SKM-1 treated with dmso at 0.1 percent for 144 hours (cell line): ENCODE results near the gene SMYD1.

ENCODE experiments used
- DNase-seq: peaks from one replicate; lab custom pipeline; 2025; ENCODE audit not compliant: unreplicated experiment; lab: John Stamatoyannopoulos, UW

The SMYD1 gene

DNA sequence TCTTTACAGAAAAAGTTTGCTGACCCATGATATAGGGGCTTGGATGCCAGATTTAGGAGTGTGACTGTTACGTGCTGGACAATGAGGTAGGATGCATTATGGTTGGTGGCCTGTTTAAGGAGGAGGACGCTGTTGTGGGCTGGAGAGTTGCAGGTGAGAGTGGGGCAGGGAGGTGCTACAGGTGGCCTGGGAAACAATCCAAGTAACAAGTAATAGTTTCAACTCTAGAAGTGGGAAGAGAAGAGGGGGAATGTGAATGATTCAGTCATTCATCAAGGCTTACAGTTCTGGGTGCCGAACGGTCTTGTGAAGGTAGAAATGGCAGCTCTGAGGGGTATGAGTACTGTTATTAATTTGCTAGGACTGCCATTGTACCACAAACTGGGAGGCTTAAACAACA lies 54.1 kb downstream of the SMYD1 start:
- no peak for DNase-seq

DNA sequence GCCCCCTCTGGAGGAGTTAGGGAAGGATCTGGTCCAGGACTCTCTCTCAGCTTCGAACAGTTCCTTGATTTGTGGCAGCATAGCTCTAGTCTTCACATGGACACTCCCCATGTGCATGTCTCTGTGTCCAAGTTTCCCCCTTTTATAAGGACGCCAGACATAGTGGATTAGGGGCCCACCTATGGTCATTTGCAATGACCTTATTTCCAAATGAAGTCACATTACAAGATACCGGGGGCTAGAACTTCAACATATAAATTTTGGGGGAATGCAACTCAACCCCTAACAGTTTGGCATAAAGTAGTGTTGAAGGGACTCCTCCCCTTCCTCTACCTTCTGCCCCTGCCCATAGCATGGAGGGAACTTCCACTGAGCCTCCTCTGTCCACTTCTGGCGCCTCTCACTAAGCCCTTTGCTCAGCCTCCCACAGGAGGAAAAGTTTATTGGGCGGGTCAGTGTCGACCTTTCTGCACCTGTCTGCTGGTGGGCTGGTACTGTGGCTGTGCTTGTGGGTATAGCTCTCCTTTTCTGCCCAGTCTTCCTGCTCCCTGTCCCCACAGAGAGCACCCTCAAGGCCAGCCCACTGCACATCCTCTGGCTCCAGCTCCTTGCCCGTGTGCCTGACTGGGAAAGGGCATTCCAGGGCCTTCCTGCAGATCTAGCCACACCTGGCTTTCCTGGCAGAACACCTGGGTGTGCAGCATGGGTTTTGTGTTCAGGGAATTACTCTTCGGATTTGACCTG lies 54.7 kb downstream of the SMYD1 start:
- no peak for DNase-seq

GRCh38 chr2:88123164-88123974 lies 55.7 kb downstream of the SMYD1 start:
- DNase-seq, result no peak

GRCh38 chr2:88123975-88124917 lies 56.6 kb downstream of the SMYD1 start:
- no peak for DNase-seq

GRCh38 chr2:88125344-88125923 lies 57.8 kb downstream of the SMYD1 start:
- DNase-seq, result no peak

DNA sequence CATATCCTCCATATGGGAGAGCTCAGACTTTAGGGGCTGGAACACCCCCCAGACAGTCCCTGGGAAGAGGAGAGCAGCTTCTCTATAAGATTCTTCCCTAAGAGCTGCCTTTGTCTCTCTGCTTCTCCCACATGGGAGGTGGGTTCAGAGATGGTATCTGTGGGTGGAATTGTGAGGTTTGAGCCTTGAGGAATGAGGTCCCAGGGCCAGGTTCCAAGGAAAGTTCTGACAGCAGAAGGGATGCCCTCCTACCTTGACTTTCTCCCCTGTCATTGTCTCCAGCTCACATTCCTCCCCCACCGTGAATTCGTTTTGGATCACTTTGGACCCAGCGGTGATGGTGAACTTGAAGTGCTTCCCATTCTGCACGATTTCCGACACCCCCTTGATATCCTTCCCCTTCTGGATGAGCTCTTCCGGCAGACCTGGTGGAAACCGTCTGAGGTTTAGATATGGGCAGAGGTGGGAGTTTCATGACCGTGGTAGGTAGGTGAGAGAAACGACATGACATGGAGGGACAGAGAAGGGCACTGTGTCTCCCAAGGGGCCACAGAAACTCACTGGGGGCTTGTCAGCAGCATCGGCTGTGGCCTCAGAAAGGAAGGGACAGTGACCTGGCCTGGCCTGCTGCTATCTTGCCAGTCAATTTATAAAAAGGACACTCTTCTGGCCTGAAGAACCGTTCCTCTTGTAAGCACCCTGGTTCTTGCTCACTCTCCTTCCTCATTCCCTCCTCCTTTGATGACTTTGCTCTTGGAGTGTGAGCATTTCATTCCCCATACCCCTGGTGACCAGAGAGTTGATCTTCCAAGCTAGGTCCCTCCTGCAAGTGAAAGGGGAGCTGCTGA lies 58.5 kb downstream of the SMYD1 start:
- no peak for DNase-seq

DNA sequence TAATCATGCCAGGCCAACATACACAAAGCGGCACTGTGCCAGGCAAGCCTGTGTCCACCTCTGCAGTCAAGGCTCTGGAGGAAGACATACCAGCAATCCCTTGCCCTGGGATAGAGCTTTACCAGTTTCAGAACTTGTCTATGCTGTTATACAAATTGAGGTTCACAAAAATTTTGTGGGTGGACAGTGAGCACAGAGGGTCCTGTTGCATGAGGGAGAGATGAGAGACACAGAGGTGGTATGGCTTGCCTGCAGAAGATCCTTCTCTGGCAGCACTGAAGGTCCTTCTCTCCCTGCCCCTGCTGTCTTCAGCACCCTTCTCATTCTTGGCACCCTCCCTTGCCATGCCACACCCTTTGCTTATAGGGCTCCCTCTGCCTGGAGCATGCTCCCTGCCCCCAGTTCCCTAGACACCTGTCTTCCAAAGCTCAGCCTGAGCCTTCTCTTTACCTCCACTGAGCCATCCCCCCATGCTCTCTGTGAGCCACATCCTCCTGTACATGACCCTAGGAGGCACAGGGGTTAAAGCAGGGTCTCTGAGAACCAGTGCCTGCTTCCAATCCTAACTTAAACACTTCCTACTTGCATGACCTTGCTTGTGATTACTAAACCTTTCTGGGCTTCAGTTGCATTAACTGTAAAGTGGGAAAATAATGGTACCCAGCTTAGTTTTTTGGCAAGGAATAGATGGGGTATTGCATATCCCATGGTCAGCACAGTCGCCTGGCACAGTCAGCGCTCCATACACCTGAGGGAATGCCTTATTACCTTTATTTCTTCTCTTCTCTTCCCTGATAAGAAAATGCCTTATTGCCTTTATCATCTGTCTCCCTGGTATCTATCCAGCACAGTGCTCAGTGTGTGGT lies 59.4 kb downstream of the SMYD1 start:
- no peak for DNase-seq

GRCh38 chr2:88127638-88127887 lies 59.9 kb downstream of the SMYD1 start:
- DNase-seq, result no peak

DNA sequence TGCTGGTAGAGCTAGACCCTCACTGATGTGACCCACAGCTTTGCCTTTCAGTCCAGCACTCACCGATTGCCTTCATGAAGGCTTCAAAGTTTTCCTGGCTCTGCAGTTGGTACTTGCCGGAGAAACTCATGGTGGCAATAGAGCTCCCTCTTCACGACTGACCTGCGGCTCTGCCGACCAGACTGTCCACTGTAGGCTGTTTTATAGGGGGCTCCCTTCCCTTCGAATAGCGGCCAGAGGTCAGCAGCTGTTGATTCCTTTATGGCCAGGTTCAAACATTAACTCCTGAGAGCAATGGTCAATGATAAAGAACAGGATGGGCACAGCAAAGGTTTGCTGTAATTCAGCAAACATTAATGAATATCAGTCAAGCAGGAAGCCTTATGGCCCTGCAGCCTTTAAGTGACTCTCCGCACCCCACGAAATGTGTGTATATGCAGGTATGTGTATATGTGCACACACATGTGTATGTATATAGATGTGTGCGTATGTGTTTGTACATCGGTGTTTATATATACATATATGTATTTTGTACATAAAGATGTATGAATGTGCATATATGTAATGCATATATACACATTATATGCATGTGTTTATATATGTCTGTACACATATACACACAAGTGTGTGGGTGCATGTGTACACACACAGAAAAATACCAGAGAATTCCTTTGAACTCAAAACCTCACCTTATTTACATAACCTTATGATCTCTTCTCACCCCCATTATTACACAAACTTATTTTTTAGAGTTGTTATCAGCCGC lies 60.4 kb downstream of the SMYD1 start, which contains the start of gene FABP1:
Gene FABP1 (minus strand): TSS at position 175 of the 766 bp plus-strand sequence. CDS start 45 bp downstream, at position 130.
- no peak for DNase-seq

- no peak for DNase-seq
Measured at GRCh38 chr2:88128654-88129312, 61.2 kb downstream of the SMYD1 start.

DNA sequence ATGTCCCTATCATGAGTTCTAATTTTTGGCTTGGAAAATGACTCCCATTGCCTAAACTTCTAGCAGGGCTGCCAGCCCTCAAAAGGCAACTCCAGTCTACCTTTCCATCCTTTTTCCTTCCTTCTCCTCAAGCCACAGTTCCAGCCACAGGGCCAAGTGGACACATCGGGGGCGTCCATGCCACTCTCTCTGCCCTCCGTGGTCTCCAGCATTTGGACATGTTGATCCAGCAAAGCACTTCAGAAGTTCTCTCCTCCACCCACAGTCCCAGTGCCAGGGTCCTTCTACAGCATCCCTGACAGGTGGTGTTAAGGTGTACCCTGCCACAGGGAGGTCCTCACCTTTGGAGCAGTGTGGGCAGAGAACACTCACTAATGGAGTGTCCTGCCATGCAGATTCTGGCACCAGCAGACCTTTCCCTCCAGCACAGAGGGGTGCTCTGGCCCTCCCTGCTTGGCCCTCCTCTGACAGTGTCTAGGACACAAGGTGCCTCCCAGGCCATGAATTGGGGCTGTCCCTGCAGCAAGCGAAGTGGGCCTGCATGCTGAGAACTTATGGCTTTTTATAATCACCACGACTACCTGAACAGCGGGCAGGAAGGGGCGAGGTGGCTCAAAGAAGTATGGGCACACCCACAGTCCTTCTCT lies 61.8 kb downstream of the SMYD1 start:
- no peak for DNase-seq

- no peak for DNase-seq
Measured at GRCh38 chr2:88131201-88131998, 63.8 kb downstream of the SMYD1 start.

DNA sequence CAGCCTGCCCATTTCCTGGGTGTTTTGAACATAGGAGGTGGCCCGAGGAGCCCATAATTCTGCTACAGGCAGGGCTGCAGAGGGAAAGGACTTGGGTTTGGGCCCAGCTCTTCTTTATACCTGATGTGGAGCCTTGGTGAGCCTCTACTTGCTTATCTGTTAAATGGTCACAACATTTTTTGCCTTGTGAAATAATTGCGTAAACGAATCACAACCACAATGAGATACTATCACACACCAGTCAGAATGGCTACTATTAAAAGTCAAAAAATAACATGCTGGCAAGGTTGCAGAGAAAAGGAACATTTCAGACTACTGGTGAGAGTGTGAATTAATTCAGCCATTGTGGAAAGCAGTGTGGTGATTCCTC lies 64.4 kb downstream of the SMYD1 start:
- DNase-seq, result no peak

DNA sequence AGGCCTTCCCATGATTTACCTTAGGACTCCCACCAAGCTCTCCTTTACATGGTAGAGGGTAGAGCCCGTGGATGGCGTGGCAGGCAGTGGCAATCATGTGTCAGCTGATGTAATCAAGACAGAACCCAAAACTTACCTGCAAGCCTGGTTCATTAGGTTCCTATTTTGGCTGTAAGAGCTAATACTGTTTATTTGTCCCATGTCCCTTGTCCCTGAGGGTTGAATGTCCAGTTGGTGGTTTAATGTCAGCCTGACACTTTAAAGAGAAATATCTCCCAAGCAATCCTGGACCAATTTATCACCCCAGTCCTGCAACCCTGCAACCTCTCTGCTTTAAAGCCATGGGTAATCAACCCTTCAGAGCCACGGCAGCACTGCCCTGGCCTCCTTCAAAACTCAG lies 66.2 kb downstream of the SMYD1 start:
- DNase-seq, result no peak

- DNase-seq, result no peak
Measured at GRCh38 chr2:88136817-88137216, 69.2 kb downstream of the SMYD1 start.

DNA sequence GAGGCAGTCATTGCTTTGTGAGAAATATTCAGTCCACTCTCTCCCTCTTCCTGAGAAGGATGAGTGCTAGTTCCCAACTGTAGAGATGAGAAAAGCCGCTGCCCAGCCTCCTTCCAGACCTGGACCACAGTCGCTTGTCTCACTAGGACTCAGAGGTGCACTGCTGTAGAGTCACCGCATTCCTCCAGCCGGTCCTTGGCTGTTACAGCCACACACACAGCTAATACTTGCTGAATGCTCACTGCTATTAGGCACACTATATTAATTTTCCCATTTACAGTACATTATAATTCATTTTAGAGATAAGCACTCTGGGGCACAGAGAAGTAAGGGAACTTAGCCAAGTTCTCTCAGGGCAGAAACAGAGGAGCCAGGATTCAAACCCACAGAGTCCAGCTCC lies 70.2 kb downstream of the SMYD1 start:
- DNase-seq, result no peak

GRCh38 chr2:88139203-88139702 lies 71.6 kb downstream of the SMYD1 start:
- DNase-seq, result no peak
